ENCODE data around the gene PXYLP1.
A peak's percentile ranks its signal among the peaks of the same experiment; 100 is the strongest.
"Not testable (repeated sequence)": the region's sequence is repeated elsewhere in the genome, so short reads cannot be mapped to it uniquely, and the experiment has no call there.

PXYLP1 gene

GRCh38 chr3:141289228-141289772, 57.7 kb downstream of the PXYLP1 start:
- TF ChIP-seq POLR2A (IDR thresholded peaks at IDR 0.05; ENCODE audit: low read depth, low read length) (no peak), TAF1 (IDR thresholded peaks at IDR 0.05; ENCODE audit: low read depth, low read length) (no peak), POU2F2 (IDR thresholded peaks at IDR 0.05; ENCODE audit: low read depth, low read length) (no peak), PAX5 (IDR thresholded peaks at IDR 0.05; ENCODE audit: insufficient read depth, low read length, severe bottlenecking) (no peak), POLR2AphosphoS5 (IDR thresholded peaks at IDR 0.05; ENCODE audit: low read depth, low read length) (no peak), SPI1 (IDR thresholded peaks at IDR 0.05; ENCODE audit: low read depth, low read length) (no peak)
- DNase-seq (ENCODE audit: insufficient read length, low spot score) = no peak
- no peak for FAIRE-seq

GRCh38 chr3:141291559-141292355, 60.1 kb downstream of the PXYLP1 start:
- no peak for TF ChIP-seq POLR2A (IDR thresholded peaks at IDR 0.05; ENCODE audit: low read depth, low read length)
- no peak for TF ChIP-seq POLR2AphosphoS5 (IDR thresholded peaks at IDR 0.05; ENCODE audit: low read depth, low read length)
- TF ChIP-seq PAX5 (IDR thresholded peaks at IDR 0.05; ENCODE audit: insufficient read depth, low read length, severe bottlenecking) = no peak
- TF ChIP-seq SPI1 (IDR thresholded peaks at IDR 0.05; ENCODE audit: low read depth, low read length) = no peak
- no peak for TF ChIP-seq TAF1 (IDR thresholded peaks at IDR 0.05; ENCODE audit: low read depth, low read length)
- no peak for TF ChIP-seq POU2F2 (IDR thresholded peaks at IDR 0.05; ENCODE audit: low read depth, low read length)
- FAIRE-seq = no peak

GRCh38 chr3:141292356-141293058, 60.9 kb downstream of the PXYLP1 start:
- no peak for TF ChIP-seq SPI1 (IDR thresholded peaks at IDR 0.05; ENCODE audit: low read depth, low read length)
- TF ChIP-seq POLR2AphosphoS5 (IDR thresholded peaks at IDR 0.05; ENCODE audit: low read depth, low read length) = no peak
- TF ChIP-seq POU2F2 (IDR thresholded peaks at IDR 0.05; ENCODE audit: low read depth, low read length) = no peak
- no peak for TF ChIP-seq TAF1 (IDR thresholded peaks at IDR 0.05; ENCODE audit: low read depth, low read length)
- TF ChIP-seq PAX5 (IDR thresholded peaks at IDR 0.05; ENCODE audit: insufficient read depth, low read length, severe bottlenecking) = no peak
- TF ChIP-seq POLR2A (IDR thresholded peaks at IDR 0.05; ENCODE audit: low read depth, low read length) = no peak
- FAIRE-seq (no peak), DNase-seq (ENCODE audit: insufficient read length, low spot score) (no peak)

More at GRCh38 chr3:141291559-141292355, 60.1 kb downstream of the PXYLP1 start:
- DNase-seq (ENCODE audit: insufficient read length, low spot score) = no peak

GRCh38 chr3:141294301-141294700, 62.7 kb downstream of the PXYLP1 start:
- FAIRE-seq (no peak), DNase-seq (ENCODE audit: insufficient read length, low spot score) (no peak)
- TF ChIP-seq PAX5 (IDR thresholded peaks at IDR 0.05; ENCODE audit: insufficient read depth, low read length, severe bottlenecking) (no peak), TAF1 (IDR thresholded peaks at IDR 0.05; ENCODE audit: low read depth, low read length) (no peak), SPI1 (IDR thresholded peaks at IDR 0.05; ENCODE audit: low read depth, low read length) (no peak), POU2F2 (IDR thresholded peaks at IDR 0.05; ENCODE audit: low read depth, low read length) (no peak), POLR2A (IDR thresholded peaks at IDR 0.05; ENCODE audit: low read depth, low read length) (no peak), POLR2AphosphoS5 (IDR thresholded peaks at IDR 0.05; ENCODE audit: low read depth, low read length) (no peak)

GRCh38 chr3:141294848-141295247, 63.2 kb downstream of the PXYLP1 start:
- FAIRE-seq = no peak
- no peak for DNase-seq (ENCODE audit: insufficient read length, low spot score)
- TF ChIP-seq TAF1 (IDR thresholded peaks at IDR 0.05; ENCODE audit: low read depth, low read length) = no peak
- no peak for TF ChIP-seq POLR2AphosphoS5 (IDR thresholded peaks at IDR 0.05; ENCODE audit: low read depth, low read length)
- no peak for TF ChIP-seq SPI1 (IDR thresholded peaks at IDR 0.05; ENCODE audit: low read depth, low read length)
- no peak for TF ChIP-seq POLR2A (IDR thresholded peaks at IDR 0.05; ENCODE audit: low read depth, low read length)
- no peak for TF ChIP-seq POU2F2 (IDR thresholded peaks at IDR 0.05; ENCODE audit: low read depth, low read length)
- no peak for TF ChIP-seq PAX5 (IDR thresholded peaks at IDR 0.05; ENCODE audit: insufficient read depth, low read length, severe bottlenecking)

- DNase-seq (ENCODE audit: insufficient read length, low spot score); FAIRE-seq: not testable (repeated sequence)
Measured at GRCh38 chr3:141300426-141300825, 68.8 kb downstream of the PXYLP1 start.

GRCh38 chr3:141302364-141303141, 70.9 kb downstream of the PXYLP1 start:
- TF ChIP-seq POLR2A (IDR thresholded peaks at IDR 0.05; ENCODE audit: low read depth, low read length) (no peak), POU2F2 (IDR thresholded peaks at IDR 0.05; ENCODE audit: low read depth, low read length) (no peak), SPI1 (IDR thresholded peaks at IDR 0.05; ENCODE audit: low read depth, low read length) (no peak), POLR2AphosphoS5 (IDR thresholded peaks at IDR 0.05; ENCODE audit: low read depth, low read length) (no peak), TAF1 (IDR thresholded peaks at IDR 0.05; ENCODE audit: low read depth, low read length) (no peak), PAX5 (IDR thresholded peaks at IDR 0.05; ENCODE audit: insufficient read depth, low read length, severe bottlenecking) (no peak)
- no peak for DNase-seq (ENCODE audit: insufficient read length, low spot score)
- no peak for FAIRE-seq

GRCh38 chr3:141303481-141304223, 72.0 kb downstream of the PXYLP1 start:
- TF ChIP-seq POLR2A (IDR thresholded peaks at IDR 0.05; ENCODE audit: low read depth, low read length) = no peak
- no peak for TF ChIP-seq TAF1 (IDR thresholded peaks at IDR 0.05; ENCODE audit: low read depth, low read length)
- no peak for TF ChIP-seq SPI1 (IDR thresholded peaks at IDR 0.05; ENCODE audit: low read depth, low read length)
- TF ChIP-seq PAX5 (IDR thresholded peaks at IDR 0.05; ENCODE audit: insufficient read depth, low read length, severe bottlenecking) = no peak
- TF ChIP-seq POU2F2 (IDR thresholded peaks at IDR 0.05; ENCODE audit: low read depth, low read length) = no peak
- no peak for TF ChIP-seq POLR2AphosphoS5 (IDR thresholded peaks at IDR 0.05; ENCODE audit: low read depth, low read length)
- DNase-seq (ENCODE audit: insufficient read length, low spot score) = peak; percentile 32
- peak; percentile 20 for FAIRE-seq
